ENCODE results near the gene TET1.
"Not testable (repeated sequence)": the region's sequence is repeated elsewhere in the genome, so short reads cannot be mapped to it uniquely, and the experiment has no call there.

TET1 gene

DNA sequence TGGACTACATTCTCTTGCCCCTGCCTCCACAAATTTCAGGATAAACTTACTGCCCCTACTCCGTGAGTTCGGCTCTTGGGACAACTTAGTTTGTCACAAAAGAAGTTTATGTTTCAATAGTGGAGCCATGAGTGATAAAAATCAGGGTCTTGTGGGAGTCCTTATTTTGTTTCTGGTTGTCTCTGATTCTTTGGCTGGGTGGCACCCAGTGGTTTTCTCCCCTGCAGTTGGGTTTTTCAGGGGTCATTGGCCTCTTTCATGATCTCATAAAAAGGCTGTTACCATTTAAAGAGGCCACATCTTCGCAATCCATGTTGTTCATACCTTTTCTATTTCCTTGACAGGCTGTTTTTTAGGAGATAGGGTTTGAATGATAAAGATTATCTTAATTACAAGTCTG, 5.5 kb downstream of the TET1 start:
- DNase-seq, result no peak

DNA sequence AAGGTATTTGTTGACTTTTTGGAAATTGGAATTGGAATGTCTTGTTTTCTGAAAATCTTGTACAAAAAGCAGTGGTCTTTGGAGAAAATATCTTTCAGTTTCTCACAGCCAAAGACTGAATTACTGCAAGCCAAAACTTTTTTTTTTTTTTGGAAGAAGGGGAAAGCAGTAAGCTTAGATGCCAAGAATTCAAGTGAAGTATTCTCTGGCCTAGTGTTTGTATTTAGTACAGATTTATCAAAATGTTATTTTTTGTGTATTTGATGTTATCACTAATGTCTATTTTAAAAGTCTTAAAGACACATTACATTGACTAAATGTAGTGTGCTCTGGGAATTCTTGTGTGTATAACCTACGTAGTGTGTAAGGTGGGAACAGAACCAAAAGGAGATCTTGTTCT, 6.2 kb downstream of the TET1 start:
- no peak for DNase-seq

DNA sequence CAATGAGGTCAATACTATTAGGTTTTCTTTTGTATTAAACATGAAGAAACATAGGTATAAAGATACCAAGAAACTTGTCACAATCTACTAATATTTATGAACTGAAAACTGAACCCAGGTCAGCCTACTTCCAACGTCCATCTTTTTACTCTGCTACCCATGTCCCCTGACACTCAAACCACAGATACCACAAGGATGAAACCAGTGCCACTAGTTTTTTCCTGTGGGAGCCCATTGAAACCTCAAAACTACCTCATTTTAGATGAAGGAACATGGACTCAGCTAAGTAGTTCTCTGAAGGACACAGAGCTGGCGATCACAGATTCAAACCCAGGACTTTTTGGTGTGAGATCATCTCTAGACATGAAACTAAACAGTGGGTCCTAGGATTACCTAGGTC, 6.8 kb downstream of the TET1 start:
- no peak for DNase-seq

DNA sequence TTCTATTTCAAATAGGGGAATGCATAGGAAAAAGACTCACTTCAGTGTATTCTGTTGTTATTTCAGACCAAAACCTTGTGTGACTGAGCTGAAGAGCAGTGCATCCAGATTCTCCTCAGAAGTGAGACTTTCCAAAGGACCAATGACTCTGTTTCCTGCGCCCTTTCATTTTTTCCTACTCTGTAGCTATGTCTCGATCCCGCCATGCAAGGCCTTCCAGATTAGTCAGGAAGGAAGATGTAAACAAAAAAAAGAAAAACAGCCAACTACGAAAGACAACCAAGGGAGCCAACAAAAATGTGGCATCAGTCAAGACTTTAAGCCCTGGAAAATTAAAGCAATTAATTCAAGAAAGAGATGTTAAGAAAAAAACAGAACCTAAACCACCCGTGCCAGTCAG, 12.0 kb downstream of the TET1 start:
- no peak for DNase-seq

DNA sequence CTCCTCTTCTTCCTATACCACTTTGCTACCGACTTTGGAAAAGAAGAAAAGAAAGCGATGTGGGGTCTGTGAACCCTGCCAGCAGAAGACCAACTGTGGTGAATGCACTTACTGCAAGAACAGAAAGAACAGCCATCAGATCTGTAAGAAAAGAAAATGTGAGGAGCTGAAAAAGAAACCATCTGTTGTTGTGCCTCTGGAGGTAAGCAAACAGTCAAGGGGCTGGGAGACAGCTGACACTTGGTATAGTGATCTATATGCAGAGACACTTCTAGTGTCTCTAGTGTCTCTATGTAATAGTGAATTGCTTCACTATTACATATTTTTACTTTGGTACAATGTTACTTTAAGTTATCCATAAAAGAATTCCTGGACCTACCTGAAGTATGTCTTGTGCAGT, 13.9 kb downstream of the TET1 start:
- DNase-seq, result no peak

DNA sequence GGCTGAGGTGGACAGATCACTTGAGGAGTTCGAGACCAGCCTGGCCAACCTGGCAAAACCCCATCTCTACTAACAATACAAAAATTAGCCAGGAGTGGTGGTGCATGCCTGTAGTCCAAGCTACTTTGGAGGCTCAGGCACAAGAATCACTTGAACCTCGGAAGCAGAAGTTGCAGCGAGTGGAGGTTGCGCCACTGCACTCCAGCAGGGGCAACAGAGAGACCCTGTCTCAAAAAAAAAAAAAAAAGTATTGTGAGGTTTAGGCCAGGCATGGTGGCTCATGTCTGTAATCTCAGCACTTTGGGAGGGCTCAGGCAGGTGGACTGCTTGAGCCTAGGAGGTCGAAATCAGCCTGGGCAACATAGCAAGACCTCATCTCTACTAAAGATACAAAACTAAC, 16.0 kb downstream of the TET1 start:
- DNase-seq, result no peak

DNA sequence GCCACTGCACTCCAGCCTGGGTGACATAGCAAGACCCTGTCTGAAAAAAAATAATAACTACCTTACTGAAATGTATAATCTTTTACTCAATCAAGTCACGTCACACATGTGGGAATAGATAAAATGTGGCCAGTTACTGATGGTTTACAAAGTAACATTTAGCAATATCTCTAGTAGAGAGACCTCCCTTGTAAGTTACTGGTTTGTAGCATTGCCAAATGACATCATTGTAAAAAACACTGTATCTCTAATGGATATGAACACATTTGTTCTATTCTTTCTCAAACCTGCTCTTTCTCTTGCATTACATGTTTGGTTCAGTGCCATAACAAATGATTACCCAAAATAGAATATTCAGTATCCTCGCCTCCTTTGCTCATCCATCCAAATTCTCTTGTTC, 18.8 kb downstream of the TET1 start:
- no peak for DNase-seq

DNA sequence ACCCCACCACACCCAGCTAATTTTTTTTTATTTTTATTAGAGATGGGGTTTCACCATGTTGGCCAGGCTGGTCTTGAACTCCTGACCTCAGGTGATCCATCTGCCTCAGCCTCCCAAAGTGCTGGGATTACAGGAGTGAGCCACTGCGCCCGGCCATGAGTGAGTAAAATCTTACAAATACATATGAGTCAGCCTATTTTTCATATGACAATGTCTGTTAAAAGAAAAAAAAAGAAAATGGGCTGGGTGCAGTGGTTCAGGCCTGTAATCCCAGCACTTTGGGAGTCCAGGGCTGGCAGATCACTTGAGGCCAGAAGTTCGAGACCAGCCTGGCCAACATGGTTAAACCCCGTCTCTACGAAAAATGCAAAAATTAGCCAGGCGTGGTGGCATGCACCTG, 24.1 kb downstream of the TET1 start:
- not testable (repeated sequence) for DNase-seq

DNA sequence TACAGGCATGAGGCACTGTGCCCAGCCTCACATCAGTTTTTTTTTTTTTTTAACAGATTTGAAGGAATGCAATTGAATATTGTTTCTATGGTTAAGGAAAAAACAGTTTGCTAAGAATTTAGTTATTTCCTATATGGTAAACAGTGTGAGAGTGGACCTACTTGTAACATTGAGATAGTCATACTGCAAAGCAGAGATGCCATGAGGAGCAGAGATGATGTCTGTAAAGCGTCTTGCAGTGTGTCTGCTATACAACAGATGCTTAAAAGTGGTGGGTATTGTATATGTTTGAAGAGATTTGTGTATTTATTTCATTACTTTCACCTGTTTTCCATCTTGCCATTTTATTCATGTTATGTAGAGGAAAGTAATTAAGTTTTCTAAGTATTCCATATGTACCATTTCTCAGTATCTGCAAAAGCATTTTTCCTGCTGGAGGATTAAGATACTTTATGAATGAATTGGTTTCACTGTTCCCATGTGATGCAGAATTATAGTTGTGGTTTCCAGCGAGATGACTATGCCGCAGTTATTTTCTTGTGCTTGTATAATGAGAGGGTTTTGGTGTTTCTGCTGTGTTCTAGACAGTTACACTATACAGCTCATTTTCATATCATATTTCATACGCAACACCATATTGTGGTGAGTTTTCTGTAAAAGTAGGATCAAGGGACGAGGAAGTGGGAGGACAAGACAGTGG, 26.6 kb downstream of the TET1 start:
- DNase-seq, result no peak

DNA sequence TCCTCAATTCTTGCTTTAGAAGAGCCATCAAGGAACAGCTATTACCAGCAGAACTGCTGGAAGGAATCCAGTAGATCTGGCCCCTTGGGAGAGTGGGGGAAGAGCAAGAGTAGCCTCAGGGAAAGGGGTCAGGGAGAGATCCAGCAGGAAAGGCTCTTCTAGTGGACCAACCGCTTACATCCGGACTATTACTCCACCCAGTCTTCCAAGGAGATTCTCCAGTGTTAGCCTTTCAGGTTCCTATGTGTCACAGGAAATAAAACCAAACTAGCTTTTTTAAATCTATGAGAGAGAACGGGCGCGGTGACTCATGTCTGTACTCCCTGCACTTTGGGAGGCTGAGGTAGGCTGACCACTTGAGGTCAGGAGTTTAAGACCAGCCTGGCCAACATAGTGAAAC, 34.3 kb downstream of the TET1 start:
- no peak for DNase-seq

DNA sequence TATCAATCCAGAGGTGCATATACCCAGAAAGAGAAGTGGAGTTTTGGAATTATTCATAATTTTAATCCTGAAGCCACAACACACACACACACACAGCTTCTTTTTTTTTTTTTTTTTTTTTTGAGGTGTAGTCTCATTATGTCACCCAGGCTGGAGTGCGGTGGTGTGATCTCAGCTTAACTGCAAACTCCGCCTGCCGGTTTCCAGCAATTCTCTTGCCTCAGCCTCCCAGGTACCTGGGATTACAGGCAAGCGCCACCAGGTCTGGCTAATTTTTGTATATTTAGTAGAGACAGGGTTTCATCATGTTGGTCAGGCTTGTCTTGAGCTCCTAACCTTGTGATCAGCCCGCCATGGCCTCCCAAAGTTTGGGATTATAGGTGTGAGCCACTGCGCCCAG, 35.4 kb downstream of the TET1 start:
- no peak for DNase-seq

DNA sequence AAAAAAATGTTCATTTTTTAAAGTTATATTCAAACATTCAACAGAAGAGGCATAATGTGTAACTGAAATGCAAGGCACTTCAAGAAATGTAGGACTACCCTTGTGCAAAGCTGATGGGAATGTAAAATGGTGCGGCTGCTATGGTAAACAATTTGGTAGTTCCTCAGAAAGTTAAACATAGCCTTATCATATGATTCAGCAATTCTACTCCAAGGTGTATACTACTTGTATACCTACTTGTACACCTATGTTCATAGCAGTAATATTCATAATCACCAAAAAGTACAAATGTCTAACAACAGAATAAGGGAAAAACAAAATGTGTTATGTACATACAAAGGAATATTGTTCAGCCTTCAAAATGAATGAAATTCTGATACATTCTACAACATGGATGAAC, 37.3 kb downstream of the TET1 start:
- DNase-seq, result no peak

DNA sequence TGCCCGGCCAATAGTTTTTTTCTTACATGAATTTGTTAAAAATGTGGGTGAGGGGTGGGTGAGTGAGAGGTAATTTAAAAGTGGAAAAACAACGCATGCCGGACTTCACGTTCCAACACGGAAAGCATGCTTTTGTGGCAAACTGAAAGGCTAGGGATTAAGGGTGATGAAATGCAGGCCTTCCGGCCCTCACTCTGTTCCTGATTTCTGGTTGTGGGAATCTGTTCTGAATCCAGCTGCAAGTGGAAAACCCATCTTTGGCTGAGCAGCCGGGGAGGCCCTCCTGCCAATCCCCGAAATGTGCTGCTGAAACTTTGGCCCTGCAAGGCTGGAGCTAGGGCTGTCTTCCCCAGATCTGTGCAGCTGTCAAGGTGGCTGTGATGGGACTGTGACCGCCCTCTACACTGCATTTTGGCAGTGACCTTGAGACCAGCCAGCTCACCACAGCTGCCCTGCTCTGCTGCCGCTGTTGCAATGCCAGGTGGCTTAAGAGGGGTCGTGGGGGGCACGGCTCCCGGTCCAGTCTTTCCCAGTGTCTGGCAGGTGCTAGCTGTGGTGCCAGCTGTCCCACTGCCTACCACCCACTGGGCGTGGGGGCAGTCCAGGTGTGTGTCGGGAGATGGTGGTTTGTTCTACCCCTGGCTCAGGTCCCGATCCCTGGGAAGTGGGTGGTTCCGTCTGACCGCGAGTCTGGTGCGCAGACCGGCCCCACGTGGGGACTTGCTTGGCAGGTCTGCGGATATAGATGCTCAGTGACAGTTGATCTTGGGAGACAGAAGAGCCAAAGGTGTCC, 39.0 kb downstream of the TET1 start:
- peak; percentile 81 for DNase-seq

DNA sequence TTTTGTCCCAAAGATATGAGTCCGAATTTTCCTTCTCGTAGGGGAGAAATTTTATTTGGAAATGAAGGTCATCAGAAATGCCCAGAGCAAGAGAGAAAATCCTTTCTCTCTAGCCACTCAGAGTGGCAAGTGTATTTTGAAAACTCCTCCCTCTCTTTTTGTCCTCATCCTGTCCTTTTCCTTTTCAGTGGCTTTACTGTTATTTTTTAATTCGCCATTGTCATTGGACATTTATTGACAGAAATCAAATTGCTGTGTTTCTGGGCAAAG, 39.6 kb downstream of the TET1 start:
- no peak for DNase-seq

DNA sequence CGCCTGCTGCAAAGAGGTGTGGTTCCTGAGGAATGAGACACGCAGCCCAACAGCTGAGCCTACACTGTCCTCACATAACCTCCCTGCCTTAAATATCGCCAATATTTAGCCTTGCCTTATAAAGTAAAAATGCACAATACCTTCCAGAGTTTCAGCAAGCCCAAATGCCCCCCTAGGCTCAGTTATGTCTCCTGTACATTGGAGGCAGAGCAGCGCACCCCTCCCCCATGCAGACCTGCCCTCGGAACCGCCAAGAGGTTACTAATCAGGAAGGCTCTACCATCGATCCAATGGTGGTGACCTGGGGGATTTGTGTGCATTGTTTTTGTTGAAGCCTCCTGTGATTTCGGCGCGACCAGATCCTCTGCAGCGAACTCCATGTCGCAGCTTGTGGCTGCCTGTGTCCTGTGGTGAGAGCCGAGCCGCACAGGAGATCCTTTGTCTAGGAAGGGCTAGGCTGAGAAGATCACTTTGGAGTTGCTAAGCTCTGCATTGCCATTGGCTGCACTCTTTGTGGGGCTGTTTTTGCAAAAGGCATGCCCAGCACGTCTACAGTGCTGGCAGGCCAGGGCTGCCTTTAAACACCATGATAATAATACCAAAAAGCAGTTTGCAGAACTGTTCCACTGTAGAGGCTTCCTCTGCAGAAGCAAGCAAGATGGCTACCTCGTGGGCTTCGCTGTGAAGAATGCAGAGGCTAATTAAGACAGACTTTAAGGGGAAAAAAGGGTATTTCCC, 40.1 kb downstream of the TET1 start:
- DNase-seq, result peak; percentile 86

DNA sequence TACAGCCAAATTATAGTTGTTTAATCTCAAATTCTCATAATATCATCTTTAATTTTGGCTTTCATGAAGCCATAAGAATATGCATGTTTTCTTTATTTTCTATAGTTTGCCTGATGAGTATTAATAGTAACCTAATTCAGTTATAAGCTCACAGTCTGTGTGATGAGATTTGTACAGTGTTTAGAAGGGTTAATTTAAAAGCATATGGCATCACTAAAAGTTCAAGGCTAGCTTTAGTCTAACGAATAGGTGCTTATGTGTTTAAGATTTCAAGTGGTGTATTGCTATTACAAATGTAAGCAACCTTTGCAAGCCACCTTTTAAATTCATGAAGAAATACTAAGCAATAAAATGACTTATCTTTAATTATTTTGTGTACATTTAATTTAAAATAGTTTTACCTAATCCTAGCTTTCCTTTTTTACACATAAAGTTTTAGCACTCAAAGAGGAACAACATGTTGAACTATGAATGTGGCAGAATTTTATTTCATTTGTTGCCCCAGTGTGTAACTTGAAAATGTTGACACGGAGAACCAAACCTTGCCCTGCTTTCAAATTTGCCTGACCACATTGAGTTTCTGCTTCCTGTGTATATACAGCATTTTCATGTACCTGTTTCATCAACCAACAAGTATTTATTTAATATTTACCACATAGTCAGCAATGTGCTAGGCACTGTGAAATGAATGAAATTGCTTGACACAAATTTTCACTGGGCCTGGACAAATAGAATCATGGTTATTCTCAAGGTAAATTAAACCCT, 41.5 kb downstream of the TET1 start:
- no peak for DNase-seq

DNA sequence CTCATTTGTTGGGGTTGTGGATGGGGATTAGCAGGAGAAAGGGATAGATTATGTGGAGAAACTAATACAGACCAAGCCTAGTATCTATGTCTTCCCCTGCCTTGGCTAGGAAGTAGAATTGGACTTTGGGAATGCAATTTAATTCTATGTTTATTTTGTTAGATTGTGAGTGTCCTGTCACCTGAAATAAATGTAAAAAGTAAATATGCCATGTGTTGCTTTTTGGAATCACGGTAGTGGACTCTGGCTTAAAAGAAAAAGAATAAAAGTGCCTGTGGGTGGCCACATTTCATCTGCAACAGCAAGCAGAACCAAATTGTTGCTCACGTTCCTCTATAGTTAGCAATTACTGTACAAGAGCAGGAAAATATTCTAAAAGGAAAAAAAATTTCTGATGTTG, 42.3 kb downstream of the TET1 start:
- DNase-seq, result no peak

DNA sequence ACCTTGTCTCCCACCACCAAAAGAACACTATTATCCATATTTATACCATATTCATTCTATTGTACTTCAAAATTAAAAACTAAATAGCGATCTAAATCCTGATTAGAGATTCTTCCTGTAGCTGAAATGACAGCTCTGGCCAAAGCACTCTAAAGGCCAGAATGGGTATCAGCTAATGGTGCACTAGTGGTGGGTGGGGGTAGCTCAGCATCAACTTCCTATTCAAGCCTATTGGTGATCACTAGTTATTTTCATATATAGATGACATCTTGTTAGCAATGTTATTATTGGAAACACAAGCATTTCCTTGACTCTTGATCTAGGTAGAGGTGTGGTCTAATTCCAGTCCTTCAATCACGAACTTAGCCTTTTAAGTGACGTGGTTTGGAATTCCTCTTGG, 43.6 kb downstream of the TET1 start:
- no peak for DNase-seq

DNA sequence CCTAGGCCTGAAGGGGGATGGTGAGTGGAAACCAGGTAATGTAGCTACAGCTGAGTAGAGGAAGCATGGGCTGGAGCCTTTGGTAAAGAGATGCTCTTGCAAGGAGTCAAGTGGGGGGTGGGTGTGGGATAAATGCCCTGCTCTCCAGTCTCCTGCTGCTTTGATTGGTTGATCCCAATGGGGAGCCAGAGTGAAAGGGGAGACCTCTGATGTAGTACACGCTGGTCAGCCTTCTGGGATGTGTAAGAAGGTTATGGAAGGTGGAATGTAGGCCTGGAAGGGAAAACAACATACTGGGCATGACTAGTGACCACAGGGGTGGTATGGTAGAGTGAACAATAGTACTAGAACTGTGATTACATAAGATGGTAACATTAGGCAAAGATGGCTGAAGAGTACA, 44.3 kb downstream of the TET1 start:
- no peak for DNase-seq

DNA sequence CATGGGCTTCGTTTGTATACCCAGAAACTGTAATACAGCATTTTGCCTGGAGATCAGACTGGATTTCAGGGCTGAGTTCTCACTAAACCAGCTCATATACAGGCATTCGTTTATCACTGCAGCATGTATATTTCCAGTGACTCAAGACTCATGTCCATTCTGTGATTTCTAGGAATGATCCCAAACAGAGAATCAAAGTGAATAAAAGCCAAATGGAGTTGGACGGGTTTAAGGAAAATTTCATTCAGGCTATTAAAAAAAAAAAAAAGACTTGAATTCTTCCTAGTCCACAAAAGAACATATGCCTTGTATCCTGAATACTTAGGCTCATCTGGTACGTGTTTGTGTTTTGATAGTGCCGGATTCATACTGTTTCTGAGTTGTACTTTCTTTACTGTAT, 46.8 kb downstream of the TET1 start:
- DNase-seq, result no peak

DNA sequence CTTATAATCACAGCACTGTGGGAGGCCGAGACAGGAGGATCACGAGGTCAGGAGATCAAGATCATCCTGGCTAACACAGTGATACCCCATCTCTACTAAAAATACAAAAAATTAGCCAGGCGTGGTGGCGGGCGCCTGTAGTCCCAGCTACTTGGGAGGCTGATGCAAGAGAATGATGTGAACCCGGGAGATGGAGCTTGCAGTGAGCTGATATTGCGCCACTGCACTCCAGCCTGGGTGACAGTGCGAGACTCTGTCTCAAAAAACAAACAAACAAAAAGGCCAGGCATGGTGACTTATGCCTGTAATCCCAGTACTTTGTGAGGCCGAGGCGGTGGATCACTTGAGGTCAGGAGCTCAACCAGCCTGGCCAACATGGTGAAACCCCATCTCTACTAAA, 49.9 kb downstream of the TET1 start:
- not testable (repeated sequence) for DNase-seq

DNA sequence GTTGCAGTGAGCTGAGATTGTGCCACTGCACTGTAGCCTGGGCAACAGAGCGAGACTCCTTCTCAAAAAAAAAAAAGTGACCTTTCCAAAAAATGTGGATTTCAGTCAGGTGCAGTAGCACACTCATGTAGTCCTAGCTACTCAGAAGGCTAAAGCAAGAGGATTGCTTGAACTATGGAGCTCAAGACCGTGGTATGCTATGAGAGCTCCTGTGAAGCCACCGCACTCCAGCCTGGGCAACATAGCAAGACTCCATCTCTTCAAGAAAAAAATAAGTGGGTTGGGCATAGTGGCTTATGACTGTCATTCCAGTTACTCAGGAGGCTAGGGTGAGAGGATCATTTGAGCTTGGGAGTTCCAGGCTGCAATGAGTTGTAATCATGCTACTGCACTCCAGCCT, 51.1 kb downstream of the TET1 start:
- DNase-seq, result no peak

DNA sequence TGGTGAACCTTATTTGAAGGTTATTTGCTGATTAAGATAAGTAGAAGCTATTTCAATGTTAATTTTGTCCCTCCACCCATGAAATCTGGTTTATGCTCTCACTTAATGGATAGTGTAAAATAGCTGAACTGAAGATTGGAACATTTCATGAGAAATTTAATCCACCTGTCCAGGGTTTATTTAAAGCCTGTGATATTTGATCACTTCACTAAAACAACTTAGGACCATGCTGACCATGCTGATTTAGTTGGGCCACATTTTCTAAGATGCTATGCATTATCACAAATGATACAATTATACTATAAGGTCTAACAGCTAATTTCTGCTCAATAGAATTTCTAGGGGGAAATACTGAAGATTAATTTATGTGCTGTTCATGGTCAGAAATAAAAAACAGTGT, 53.8 kb downstream of the TET1 start:
- not testable (repeated sequence) for DNase-seq

DNA sequence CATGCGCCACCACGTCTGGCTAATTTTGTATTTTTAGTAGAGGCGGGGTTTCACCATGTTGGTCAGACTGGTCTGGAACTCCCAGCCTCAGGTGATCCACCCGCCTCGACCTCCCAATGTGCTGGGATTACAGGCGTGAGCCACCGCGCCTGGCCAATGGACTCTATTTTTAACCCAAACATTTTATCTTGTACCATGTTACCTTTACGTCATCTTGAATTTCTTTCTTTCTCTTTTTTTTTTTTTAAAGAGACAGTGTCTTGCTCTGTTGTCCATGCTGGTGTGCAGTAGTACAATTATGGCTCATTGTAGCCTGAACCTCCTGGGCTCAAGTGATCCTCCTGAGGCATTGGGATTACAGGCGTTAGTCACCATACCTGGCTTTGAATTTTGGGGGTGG, 57.6 kb downstream of the TET1 start:
- not testable (repeated sequence) for DNase-seq

Measured in right forelimb (tissue), 1 donor.